Measurements from ENCODE around the gene CNKSR3.

The CNKSR3 gene

GRCh38 chr6:154468760-154469159 lies 41.7 kb downstream of the CNKSR3 start:
- no peaks in the 10 kb centered on the region for H3K4me1 ChIP-seq (ENCODE audit: insufficient read depth, low read length, severe bottlenecking)
- H3K9ac ChIP-seq (ENCODE audit: low read length): no peak overlapping the region
- no peaks in the 10 kb centered on the region for H4K20me1 ChIP-seq (ENCODE audit: insufficient read depth, low read length)
- H3K79me2 ChIP-seq (ENCODE audit: insufficient read depth, low read length): no peaks in the 10 kb centered on the region
- H3K27me3 ChIP-seq (ENCODE audit: insufficient read depth, low read length): no peaks in the 10 kb centered on the region
- H3K9me2 ChIP-seq (ENCODE audit: low read depth, low read length): no peaks in the 10 kb centered on the region
- TF ChIP-seq EZH2 (IDR thresholded peaks at IDR 0.05; ENCODE audit: borderline replicate concordance, low read length) (no peak), CTCF (IDR thresholded peaks at IDR 0.05; ENCODE audit: low read length) (no peak)
- H3K9me3 ChIP-seq (ENCODE audit: low read length): no peaks in the 10 kb centered on the region
- H3K36me3 ChIP-seq (ENCODE audit: insufficient read depth, low read length): no peaks in the 10 kb centered on the region
- H2AFZ ChIP-seq (ENCODE audit: low read length): no peak overlapping the region
- H3K4me2 ChIP-seq (ENCODE audit: low read length): no peak overlapping the region
- no peak overlapping the region for H3K4me3 ChIP-seq (ENCODE audit: low read depth, low read length, poor library complexity, severe bottlenecking)
- no peak overlapping the region for H3K27ac ChIP-seq (ENCODE audit: low read depth, low read length, poor library complexity, severe bottlenecking)
- no peaks in the 10 kb centered on the region for H3F3A ChIP-seq (ENCODE audit: insufficient read depth, low read length)

- Histone ChIP-seq H3F3A (ENCODE audit: insufficient read depth, low read length) (no peaks in the 10 kb centered on the region), H3K79me2 (ENCODE audit: insufficient read depth, low read length) (no peaks in the 10 kb centered on the region), H3K9me3 (ENCODE audit: low read length) (no peaks in the 10 kb centered on the region), H3K4me3 (ENCODE audit: low read depth, low read length, poor library complexity, severe bottlenecking) (no peak overlapping the region), H3K9ac (ENCODE audit: low read length) (no peak overlapping the region), H3K36me3 (ENCODE audit: insufficient read depth, low read length) (no peaks in the 10 kb centered on the region), H3K27me3 (ENCODE audit: insufficient read depth, low read length) (no peaks in the 10 kb centered on the region), H4K20me1 (ENCODE audit: insufficient read depth, low read length) (no peaks in the 10 kb centered on the region), H3K9me2 (ENCODE audit: low read depth, low read length) (no peaks in the 10 kb centered on the region), H3K4me2 (ENCODE audit: low read length) (no peak overlapping the region), H3K27ac (ENCODE audit: low read depth, low read length, poor library complexity, severe bottlenecking) (no peak overlapping the region), H3K4me1 (ENCODE audit: insufficient read depth, low read length, severe bottlenecking) (no peaks in the 10 kb centered on the region), H2AFZ (ENCODE audit: low read length) (no peak overlapping the region)
- no peak for TF ChIP-seq EZH2 (IDR thresholded peaks at IDR 0.05; ENCODE audit: borderline replicate concordance, low read length)
- no peak for TF ChIP-seq CTCF (IDR thresholded peaks at IDR 0.05; ENCODE audit: low read length)
Measured at GRCh38 chr6:154466971-154467679, 43.4 kb downstream of the CNKSR3 start.

GRCh38 chr6:154466139-154466538 lies 44.3 kb downstream of the CNKSR3 start:
- Histone ChIP-seq H3K4me1 (ENCODE audit: insufficient read depth, low read length, severe bottlenecking) (no peaks in the 10 kb centered on the region), H3K27ac (ENCODE audit: low read depth, low read length, poor library complexity, severe bottlenecking) (no peak overlapping the region), H3K4me3 (ENCODE audit: low read depth, low read length, poor library complexity, severe bottlenecking) (no peak overlapping the region), H3F3A (ENCODE audit: insufficient read depth, low read length) (no peaks in the 10 kb centered on the region), H3K9me2 (ENCODE audit: low read depth, low read length) (no peaks in the 10 kb centered on the region), H3K4me2 (ENCODE audit: low read length) (no peak overlapping the region), H3K79me2 (ENCODE audit: insufficient read depth, low read length) (no peaks in the 10 kb centered on the region), H3K9ac (ENCODE audit: low read length) (no peak overlapping the region), H4K20me1 (ENCODE audit: insufficient read depth, low read length) (no peaks in the 10 kb centered on the region), H3K36me3 (ENCODE audit: insufficient read depth, low read length) (no peaks in the 10 kb centered on the region), H2AFZ (ENCODE audit: low read length) (no peak overlapping the region), H3K9me3 (ENCODE audit: low read length) (no peaks in the 10 kb centered on the region), H3K27me3 (ENCODE audit: insufficient read depth, low read length) (0 out of 2 replicates have a peak, but pooled peaks cover 5% of the 10 kb centered on the region)
- no peak for TF ChIP-seq EZH2 (IDR thresholded peaks at IDR 0.05; ENCODE audit: borderline replicate concordance, low read length)
- no peak for TF ChIP-seq CTCF (IDR thresholded peaks at IDR 0.05; ENCODE audit: low read length)
